ENCODE measurements around the gene ISCA2.
"Not testable (repeated sequence)": the region's sequence is repeated elsewhere in the genome, so short reads cannot be mapped to it uniquely, and the experiment has no call there.

Gene ISCA2

GRCh38 chr14:74493343-74494261 is at the start of gene ISCA2:
Gene ISCA2 (plus strand): TSS chr14:74493765. CDS start chr14:74493775, 10 bp downstream.
- H3K4me3 ChIP-seq (ENCODE audit: control insufficient read depth, low read depth, low read length) = peak within 1 kb of the TSS; percentile 99
- TF ChIP-seq, protein P1, sequence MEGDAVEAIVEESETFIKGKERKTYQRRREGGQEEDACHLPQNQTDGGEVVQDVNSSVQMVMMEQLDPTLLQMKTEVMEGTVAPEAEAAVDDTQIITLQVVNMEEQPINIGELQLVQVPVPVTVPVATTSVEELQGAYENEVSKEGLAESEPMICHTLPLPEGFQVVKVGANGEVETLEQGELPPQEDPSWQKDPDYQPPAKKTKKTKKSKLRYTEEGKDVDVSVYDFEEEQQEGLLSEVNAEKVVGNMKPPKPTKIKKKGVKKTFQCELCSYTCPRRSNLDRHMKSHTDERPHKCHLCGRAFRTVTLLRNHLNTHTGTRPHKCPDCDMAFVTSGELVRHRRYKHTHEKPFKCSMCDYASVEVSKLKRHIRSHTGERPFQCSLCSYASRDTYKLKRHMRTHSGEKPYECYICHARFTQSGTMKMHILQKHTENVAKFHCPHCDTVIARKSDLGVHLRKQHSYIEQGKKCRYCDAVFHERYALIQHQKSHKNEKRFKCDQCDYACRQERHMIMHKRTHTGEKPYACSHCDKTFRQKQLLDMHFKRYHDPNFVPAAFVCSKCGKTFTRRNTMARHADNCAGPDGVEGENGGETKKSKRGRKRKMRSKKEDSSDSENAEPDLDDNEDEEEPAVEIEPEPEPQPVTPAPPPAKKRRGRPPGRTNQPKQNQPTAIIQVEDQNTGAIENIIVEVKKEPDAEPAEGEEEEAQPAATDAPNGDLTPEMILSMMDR (conservative IDR thresholded peaks at IDR 0.05; ENCODE audit: control insufficient read depth, insufficient read depth, low read depth, low read length) = no peak

DNA sequence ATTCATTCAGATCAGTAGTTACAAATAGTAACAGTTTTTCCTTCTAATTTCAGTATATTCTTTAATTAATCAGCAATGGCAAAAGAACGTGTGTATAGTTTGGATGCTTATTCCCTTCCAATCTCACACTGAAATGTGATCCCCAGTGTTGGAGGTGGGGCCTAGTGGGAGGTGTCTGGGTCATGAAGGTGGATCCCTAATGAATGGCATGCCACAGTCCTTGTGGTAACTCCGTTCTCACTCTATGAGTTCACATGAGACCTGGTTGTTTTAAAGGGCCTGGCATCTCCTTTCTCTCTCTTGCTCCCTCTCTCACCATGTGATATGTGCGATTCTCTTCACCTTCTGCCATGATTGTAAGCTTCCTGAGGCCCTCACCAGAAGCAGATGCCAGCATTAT is 48.7 kb upstream of the ISCA2 start:
- TF ChIP-seq, protein P1 (conservative IDR thresholded peaks at IDR 0.05; ENCODE audit: control insufficient read depth, insufficient read depth, low read depth, low read length) = no peak
- no peak for DNase-seq (ENCODE audit: low read depth)
- no peak overlapping the region for H3K4me3 ChIP-seq (ENCODE audit: control insufficient read depth, low read depth, low read length)

More at GRCh38 chr14:74493343-74494261, at the start of gene ISCA2:
- peak; percentile 98 for DNase-seq (ENCODE audit: low read depth)

- H3K4me3 ChIP-seq (ENCODE audit: control insufficient read depth, low read depth, low read length); DNase-seq (ENCODE audit: low read depth): not testable (repeated sequence)
Measured at GRCh38 chr14:74454397-74454796, 39.2 kb upstream of the ISCA2 start.

- no peak for DNase-seq (ENCODE audit: low read depth)
- no peak overlapping the region for H3K4me3 ChIP-seq (ENCODE audit: control insufficient read depth, low read depth, low read length)
- TF ChIP-seq, protein P1 (conservative IDR thresholded peaks at IDR 0.05; ENCODE audit: control insufficient read depth, insufficient read depth, low read depth, low read length) = no peak
Measured at GRCh38 chr14:74456684-74457564, 36.6 kb upstream of the ISCA2 start.

DNA sequence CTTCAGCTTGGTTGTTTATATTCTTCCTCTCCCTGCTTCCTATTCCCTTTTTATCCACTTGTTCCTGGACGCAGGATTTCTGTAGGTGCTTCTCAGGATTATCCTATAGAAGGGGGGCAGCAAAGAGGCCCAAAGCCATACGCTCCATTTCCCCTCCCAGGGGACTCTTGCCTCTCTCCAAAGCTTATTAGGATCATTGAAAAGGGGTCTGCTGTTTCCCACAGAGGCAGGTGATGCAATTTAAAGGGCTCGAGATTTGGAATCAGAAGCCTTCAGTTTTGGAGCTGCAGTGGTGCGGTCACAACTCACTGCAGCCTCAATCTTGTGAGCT is 36.0 kb upstream of the ISCA2 start:
- no peak for DNase-seq (ENCODE audit: low read depth)
- H3K4me3 ChIP-seq (ENCODE audit: control insufficient read depth, low read depth, low read length) = no peak overlapping the region
- TF ChIP-seq, protein P1 (conservative IDR thresholded peaks at IDR 0.05; ENCODE audit: control insufficient read depth, insufficient read depth, low read depth, low read length) = no peak

- no peak overlapping the region for H3K4me3 ChIP-seq (ENCODE audit: control insufficient read depth, low read depth, low read length)
- peak; percentile 75 for DNase-seq (ENCODE audit: low read depth)
- TF ChIP-seq, protein P1 (conservative IDR thresholded peaks at IDR 0.05; ENCODE audit: control insufficient read depth, insufficient read depth, low read depth, low read length) = peak; percentile 81
Measured at GRCh38 chr14:74459289-74459946, 34.1 kb upstream of the ISCA2 start.

Measured in fibroblast of mammary gland (primary cell).